HepG2 (cell line): ENCODE data around the gene TMEM107. TPM values are rescaled to one million over a fixed set of nuclear protein-coding genes. Genes with fewer than 3 reads are reported as not detected.

Source experiments
- CHCHD3 ChIP-seq: sonication (generic); formaldehyde crosslinking; IDR thresholded peaks from 2 replicates; pipeline ENCODE4 v1.8.0; 2022; ENCODE audit warnings: mild to moderate bottlenecking, missing genetic modification reagents, moderate library complexity
- GZF1 ChIP-seq: sonication (generic); formaldehyde crosslinking; IDR thresholded peaks from 2 replicates; pipeline ENCODE4 v1.5.1; 2020; ENCODE audit warnings: mild to moderate bottlenecking, missing genetic modification reagents
- MAFK ChIP-seq, 2 experiments: IDR thresholded peaks in 1 of 2; conservative IDR thresholded peaks in 1 of 2; 2 replicates each; pipeline ENCODE4 v1.6.1; 2011; ENCODE audit warnings: improper control_type of control experiment in 2 of 2, low read length in 2 of 2
- POLR2A ChIP-seq, 2 experiments: IDR thresholded peaks; 2 replicates each; pipeline ENCODE4 v1.6.1; 2011; ENCODE audit warnings: low read depth in 2 of 2, low read length in 2 of 2, mild to moderate bottlenecking in 1 of 2, moderate library complexity in 1 of 2; ENCODE audit not compliant: insufficient read depth in 1 of 2
- POLR2AphosphoS5 ChIP-seq: IDR thresholded peaks from 2 replicates; pipeline ENCODE4 v1.6.1; 2012; ENCODE audit warnings: low read depth, low read length
- SP1 ChIP-seq, 2 experiments: fragments of 450-650 bp in 1 of 2; sonication (generic) in 1 of 2; formaldehyde crosslinking in 1 of 2; IDR thresholded peaks; 2 replicates each; pipeline versions ENCODE4 v1.4.0 to v1.6.1; 2016 to 2020; ENCODE audit warnings: missing genetic modification reagents in 1 of 2
- THAP11 ChIP-seq: IDR thresholded peaks from 2 replicates; pipeline ENCODE4 v1.6.1; 2016; ENCODE audit warnings: missing biosample characterization, missing genetic modification reagents
- TOPORS ChIP-seq: sonication (generic); formaldehyde crosslinking; IDR thresholded peaks from 2 replicates; pipeline ENCODE4 v1.8.0; 2023; ENCODE audit warnings: mild to moderate bottlenecking, missing genetic modification reagents
- YEATS4 ChIP-seq: sonication (generic); formaldehyde crosslinking; IDR thresholded peaks from 2 replicates; pipeline ENCODE4 v1.4.0; 2020; ENCODE audit warnings: missing genetic modification reagents, borderline replicate concordance
- ZNF335 ChIP-seq: sonication (generic); formaldehyde crosslinking; IDR thresholded peaks from 2 replicates; pipeline ENCODE4 v1.4.0; 2020; ENCODE audit warnings: missing genetic modification reagents
- ZNF33A ChIP-seq: sonication (generic); formaldehyde crosslinking; IDR thresholded peaks from 2 replicates; pipeline ENCODE4 v1.5.1; 2020; ENCODE audit warnings: missing genetic modification reagents, mild to moderate bottlenecking, moderate library complexity, borderline replicate concordance
- ZNF367 ChIP-seq: sonication (generic); formaldehyde crosslinking; IDR thresholded peaks from 2 replicates; pipeline ENCODE4 v1.4.0; 2020; ENCODE audit warnings: missing genetic modification reagents, borderline replicate concordance
- ZNF468 ChIP-seq: sonication (generic); formaldehyde crosslinking; IDR thresholded peaks from 2 replicates; pipeline ENCODE4 v1.8.0; 2022; ENCODE audit warnings: mild to moderate bottlenecking, moderate library complexity, missing genetic modification reagents
- ZNF839 ChIP-seq: sonication (generic); formaldehyde crosslinking; IDR thresholded peaks from 2 replicates; pipeline ENCODE4 v1.4.0; 2020; ENCODE audit warnings: missing genetic modification reagents, mild to moderate bottlenecking, borderline replicate concordance
- ZSCAN25 ChIP-seq: sonication (generic); formaldehyde crosslinking; IDR thresholded peaks from 2 replicates; pipeline ENCODE4 v1.8.0; 2022; ENCODE audit warnings: mild to moderate bottlenecking, missing genetic modification reagents
- polyA plus RNA-seq, 8 experiments: library from polyadenylated mRNA; depleted of rRNA in 3 of 8; stranded (reverse) in 7 of 8; unstranded in 1 of 8; fragments of >200 nt; fragmentation: Illumina TruSeq in 4 of 8; extraction: Trizol in 4 of 8; gene quantifications; 2 replicates each; pipeline versions ENCODE4 v1.2.1 to v1.2.3, GENCODE V29; 2011 to 2016; ENCODE audit warnings: low read depth in 4 of 8, missing spikeins in 1 of 8, mixed read lengths in 1 of 8; ENCODE audit not compliant: insufficient read depth in 1 of 8
- total RNA-seq, 5 experiments: library from RNA; depleted of rRNA; stranded (reverse); fragments of >200 nt; fragmentation: Illumina TruSeq; extraction: Trizol; gene quantifications; 2 replicates each; pipeline ENCODE4 v1.2.3, GENCODE V29; 2016; ENCODE audit warnings: low read depth in 1 of 5
- TF ChIP-seq, protein P1 (sequence below): sonication (generic); formaldehyde crosslinking; IDR thresholded peaks from 2 replicates; pipeline ENCODE4 v1.5.1; 2020; ENCODE audit warnings: mild to moderate bottlenecking, missing genetic modification reagents, moderate library complexity
- TF ChIP-seq, protein P2 (sequence below): sonication (generic); formaldehyde crosslinking; IDR thresholded peaks from 2 replicates; pipeline ENCODE4 v1.5.1; 2020; ENCODE audit warnings: missing genetic modification reagents, mild to moderate bottlenecking, borderline replicate concordance
- TF ChIP-seq, protein P3 (sequence below): sonication (generic); formaldehyde crosslinking; IDR thresholded peaks from 2 replicates; pipeline ENCODE4 v1.8.1; 2023; ENCODE audit warnings: missing genetic modification reagents, inconsistent platforms, borderline replicate concordance

Gene TMEM107
- total and polyA plus RNA-seq, 2 of the 13 experiments (the other 11 are each of a cell fraction or from before 2014, with no cell fraction given): 7.2 to 15.3 TPM

DNA sequence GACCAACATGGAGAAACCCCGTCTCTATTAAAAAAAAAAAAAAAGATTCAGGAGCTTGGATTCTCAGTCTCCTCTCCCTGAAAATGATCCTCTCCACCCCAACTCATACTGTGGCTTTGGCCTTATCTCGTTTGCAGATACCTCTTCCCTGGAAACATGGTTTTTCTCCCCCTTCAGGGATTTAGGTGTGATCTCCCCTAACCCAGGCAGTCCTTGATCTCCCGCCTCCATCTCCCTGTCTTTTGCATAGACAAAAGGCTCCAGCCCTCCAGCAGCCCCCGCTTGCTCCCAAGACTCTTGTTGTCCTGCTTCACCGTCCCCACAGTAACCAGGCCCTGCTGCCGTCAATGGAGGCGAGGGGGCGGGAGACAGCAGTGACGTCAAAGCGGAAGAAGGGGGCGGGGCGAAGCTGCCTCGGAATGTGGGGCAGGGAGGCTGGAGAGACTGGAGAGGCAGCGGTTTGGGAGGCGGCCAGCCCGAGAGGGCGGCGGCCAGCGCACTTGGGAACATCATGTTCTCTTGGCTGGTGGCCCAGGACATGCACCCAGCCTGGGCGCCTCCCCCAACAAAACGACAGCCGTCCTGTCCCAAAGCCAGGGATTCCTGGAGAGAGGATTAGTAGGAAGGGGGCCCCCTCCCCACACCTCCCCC lies 22.1 kb downstream of the TMEM107 start (continued):
- TF ChIP-seq, protein P1, sequence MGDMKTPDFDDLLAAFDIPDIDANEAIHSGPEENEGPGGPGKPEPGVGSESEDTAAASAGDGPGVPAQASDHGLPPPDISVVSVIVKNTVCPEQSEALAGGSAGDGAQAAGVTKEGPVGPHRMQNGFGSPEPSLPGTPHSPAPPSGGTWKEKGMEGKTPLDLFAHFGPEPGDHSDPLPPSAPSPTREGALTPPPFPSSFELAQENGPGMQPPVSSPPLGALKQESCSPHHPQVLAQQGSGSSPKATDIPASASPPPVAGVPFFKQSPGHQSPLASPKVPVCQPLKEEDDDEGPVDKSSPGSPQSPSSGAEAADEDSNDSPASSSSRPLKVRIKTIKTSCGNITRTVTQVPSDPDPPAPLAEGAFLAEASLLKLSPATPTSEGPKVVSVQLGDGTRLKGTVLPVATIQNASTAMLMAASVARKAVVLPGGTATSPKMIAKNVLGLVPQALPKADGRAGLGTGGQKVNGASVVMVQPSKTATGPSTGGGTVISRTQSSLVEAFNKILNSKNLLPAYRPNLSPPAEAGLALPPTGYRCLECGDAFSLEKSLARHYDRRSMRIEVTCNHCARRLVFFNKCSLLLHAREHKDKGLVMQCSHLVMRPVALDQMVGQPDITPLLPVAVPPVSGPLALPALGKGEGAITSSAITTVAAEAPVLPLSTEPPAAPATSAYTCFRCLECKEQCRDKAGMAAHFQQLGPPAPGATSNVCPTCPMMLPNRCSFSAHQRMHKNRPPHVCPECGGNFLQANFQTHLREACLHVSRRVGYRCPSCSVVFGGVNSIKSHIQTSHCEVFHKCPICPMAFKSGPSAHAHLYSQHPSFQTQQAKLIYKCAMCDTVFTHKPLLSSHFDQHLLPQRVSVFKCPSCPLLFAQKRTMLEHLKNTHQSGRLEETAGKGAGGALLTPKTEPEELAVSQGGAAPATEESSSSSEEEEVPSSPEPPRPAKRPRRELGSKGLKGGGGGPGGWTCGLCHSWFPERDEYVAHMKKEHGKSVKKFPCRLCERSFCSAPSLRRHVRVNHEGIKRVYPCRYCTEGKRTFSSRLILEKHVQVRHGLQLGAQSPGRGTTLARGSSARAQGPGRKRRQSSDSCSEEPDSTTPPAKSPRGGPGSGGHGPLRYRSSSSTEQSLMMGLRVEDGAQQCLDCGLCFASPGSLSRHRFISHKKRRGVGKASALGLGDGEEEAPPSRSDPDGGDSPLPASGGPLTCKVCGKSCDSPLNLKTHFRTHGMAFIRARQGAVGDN (CRISPR knock-in tag): peak; percentile 75
- TF ChIP-seq GZF1 (CRISPR knock-in tag) (no peak), TOPORS (CRISPR knock-in tag) (no peak), SP1 (IDR thresholded peaks at IDR 0.05) (no peak), SP1 (CRISPR knock-in tag; IDR thresholded peaks at IDR 0.05) (peak; percentile 92), ZSCAN25 (CRISPR knock-in tag) (no peak), MAFK (conservative IDR thresholded peaks at IDR 0.05 in 1 of 2, IDR thresholded peaks at IDR 0.05 in 1 of 2; ENCODE audit: low read length in 2 of 2) (no peak), ZNF367 (CRISPR knock-in tag) (no peak), ZNF839 (no peak), POLR2AphosphoS5 (peak; percentile 35; the same call in 1 of the 2 replicates), ZNF468 (CRISPR knock-in tag) (no peak), ZNF33A (no peak), YEATS4 (CRISPR knock-in tag) (no peak), ZNF335 (no peak), THAP11 (0 out of 2 replicates have a peak, but pooled peaks have one; percentile 2), POLR2A (IDR thresholded peaks at IDR 0.05; ENCODE audit: insufficient read depth in 1 of 2, low read depth in 2 of 2, low read length in 2 of 2) (peak in 1 of 2 experiments; percentile 41; a peak in 1 of 4 replicates), CHCHD3 (CRISPR knock-in tag) (no peak)
- TF ChIP-seq, protein P2, sequence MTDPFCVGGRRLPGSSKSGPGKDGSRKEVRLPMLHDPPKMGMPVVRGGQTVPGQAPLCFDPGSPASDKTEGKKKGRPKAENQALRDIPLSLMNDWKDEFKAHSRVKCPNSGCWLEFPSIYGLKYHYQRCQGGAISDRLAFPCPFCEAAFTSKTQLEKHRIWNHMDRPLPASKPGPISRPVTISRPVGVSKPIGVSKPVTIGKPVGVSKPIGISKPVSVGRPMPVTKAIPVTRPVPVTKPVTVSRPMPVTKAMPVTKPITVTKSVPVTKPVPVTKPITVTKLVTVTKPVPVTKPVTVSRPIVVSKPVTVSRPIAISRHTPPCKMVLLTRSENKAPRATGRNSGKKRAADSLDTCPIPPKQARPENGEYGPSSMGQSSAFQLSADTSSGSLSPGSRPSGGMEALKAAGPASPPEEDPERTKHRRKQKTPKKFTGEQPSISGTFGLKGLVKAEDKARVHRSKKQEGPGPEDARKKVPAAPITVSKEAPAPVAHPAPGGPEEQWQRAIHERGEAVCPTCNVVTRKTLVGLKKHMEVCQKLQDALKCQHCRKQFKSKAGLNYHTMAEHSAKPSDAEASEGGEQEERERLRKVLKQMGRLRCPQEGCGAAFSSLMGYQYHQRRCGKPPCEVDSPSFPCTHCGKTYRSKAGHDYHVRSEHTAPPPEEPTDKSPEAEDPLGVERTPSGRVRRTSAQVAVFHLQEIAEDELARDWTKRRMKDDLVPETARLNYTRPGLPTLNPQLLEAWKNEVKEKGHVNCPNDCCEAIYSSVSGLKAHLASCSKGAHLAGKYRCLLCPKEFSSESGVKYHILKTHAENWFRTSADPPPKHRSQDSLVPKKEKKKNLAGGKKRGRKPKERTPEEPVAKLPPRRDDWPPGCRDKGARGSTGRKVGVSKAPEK (CRISPR knock-in tag): 0 out of 2 replicates have a peak, but pooled peaks have one; percentile 13
- TF ChIP-seq, protein P3, sequence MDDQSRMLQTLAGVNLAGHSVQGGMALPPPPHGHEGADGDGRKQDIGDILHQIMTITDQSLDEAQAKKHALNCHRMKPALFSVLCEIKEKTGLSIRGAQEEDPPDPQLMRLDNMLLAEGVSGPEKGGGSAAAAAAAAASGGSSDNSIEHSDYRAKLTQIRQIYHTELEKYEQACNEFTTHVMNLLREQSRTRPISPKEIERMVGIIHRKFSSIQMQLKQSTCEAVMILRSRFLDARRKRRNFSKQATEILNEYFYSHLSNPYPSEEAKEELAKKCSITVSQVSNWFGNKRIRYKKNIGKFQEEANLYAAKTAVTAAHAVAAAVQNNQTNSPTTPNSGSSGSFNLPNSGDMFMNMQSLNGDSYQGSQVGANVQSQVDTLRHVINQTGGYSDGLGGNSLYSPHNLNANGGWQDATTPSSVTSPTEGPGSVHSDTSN (CRISPR knock-in tag): no peak
